ENCODE results near the gene PARD3B.

GRCh38 chr2:204725693-204726360 is 180.6 kb downstream of the PARD3B start:
- TF ChIP-seq CTCF (conservative IDR thresholded peaks at IDR 0.05; ENCODE audit: low read depth, low read length): no peak
- TF ChIP-seq EZH2 (IDR thresholded peaks at IDR 0.05; ENCODE audit: low read length, unreplicated experiment): no peak

Measured in PC-3 (cell line).